Endothelial cell of umbilical vein (primary cell): ENCODE measurements around the gene LRP1.
A peak's percentile ranks its signal among the peaks of the same experiment; 100 is the strongest.

Source experiments
- CTCF ChIP-seq, 2 donors: IDR thresholded peaks; 1 replicate in 1 of 2; 2 replicates in 1 of 2; pipeline ENCODE4 v1.5.1; 2011; ENCODE audit warnings: low read length in 2 of 2, mild to moderate bottlenecking in 2 of 2, moderate library complexity in 2 of 2, control low read depth in 1 of 2, inconsistent platforms in 1 of 2, low read depth in 1 of 2; ENCODE audit not compliant: insufficient read depth in 1 of 2; ENCODE audit errors: extremely low read depth in 1 of 2
- EZH2 ChIP-seq: IDR thresholded peaks from 2 replicates; pipeline ENCODE4 v1.6.1; 2012; ENCODE audit warnings: borderline replicate concordance, low read depth, mild to moderate bottlenecking, moderate library complexity, low read length, inconsistent platforms; ENCODE audit not compliant: severe bottlenecking
- GATA2 ChIP-seq: IDR thresholded peaks from 2 replicates; pipeline ENCODE4 v1.7.0; 2011; ENCODE audit warnings: low read depth, mild to moderate bottlenecking, moderate library complexity, mixed read lengths, low read length; ENCODE audit not compliant: insufficient read length, insufficient read depth
- JUN ChIP-seq: IDR thresholded peaks from 2 replicates; pipeline ENCODE4 v1.6.1; 2011; ENCODE audit warnings: borderline replicate concordance, low read depth; ENCODE audit not compliant: insufficient read length, insufficient read depth
- MAX ChIP-seq: IDR thresholded peaks from 2 replicates; pipeline ENCODE4 v1.6.1; 2011; ENCODE audit not compliant: insufficient read depth, insufficient read length
- MYC ChIP-seq: IDR thresholded peaks from one replicate; pipeline ENCODE4 v1.6.1; 2011; ENCODE audit warnings: mild to moderate bottlenecking, low read depth, low read length
- POLR2A ChIP-seq: IDR thresholded peaks from 2 replicates; pipeline ENCODE4 v1.6.1; 2012; ENCODE audit warnings: low read depth, mild to moderate bottlenecking, control low read depth, low read length
- POLR2AphosphoS5 ChIP-seq: IDR thresholded peaks from 2 replicates; pipeline ENCODE4 v1.6.1; 2012; ENCODE audit warnings: low read depth, mild to moderate bottlenecking, control low read depth, low read length, moderate library complexity; ENCODE audit not compliant: insufficient read depth

- TF ChIP-seq MAX (no peak), CTCF (IDR thresholded peaks at IDR 0.05; ENCODE audit: extremely low read depth in 1 of 2, insufficient read depth in 1 of 2, low read depth in 1 of 2, low read length in 2 of 2) (no peak), EZH2 (peak; percentile 3), POLR2AphosphoS5 (no peak), POLR2A (no peak), JUN (no peak), GATA2 (no peak), MYC (no peak)
Observed at GRCh38 chr12:57239587-57240065, 111.3 kb downstream of the LRP1 start.
